Endometrial microvascular endothelial cells (primary cell): Measurements from ENCODE around the gene PARM1. TPM values are rescaled to one million over a fixed set of nuclear protein-coding genes. Genes with fewer than 3 reads are reported as not detected.

Experiments
- total RNA-seq: library from RNA; depleted of rRNA; stranded (reverse); fragments of >200 nt; gene quantifications from one replicate; pipeline ENCODE4 v1.2.3, GENCODE V29; 2015; ENCODE audit errors: inconsistent ontology term

Gene PARM1
- total RNA-seq, 1 donor from 2014 or later: not detected

Other genes with a start within 250 kb of the PARM1 start
- gene BTC, start 138.6 kb upstream of the PARM1 start, total RNA-seq: 3.2 TPM